Liver (tissue), 3 donors: Measurements from ENCODE around the gene GMEB2.

Experiments
- CTCF ChIP-seq: fragments of 150-350 bp; IDR thresholded peaks from 2 replicates; pipeline ENCODE4 v1.5.1; 2017; ENCODE audit warnings: improper control_type of control experiment, low read depth, low read length; ENCODE audit not compliant: missing input control
- JUND ChIP-seq, 2 donors: IDR thresholded peaks; 2 replicates each; pipeline ENCODE4 v1.6.1; 2016; ENCODE audit warnings: antibody characterized with exemption in 2 of 2
- RAD21 ChIP-seq, 2 donors: IDR thresholded peaks; 2 replicates each; pipeline ENCODE4 v1.6.1; 2016; ENCODE audit warnings: antibody characterized with exemption in 2 of 2, mild to moderate bottlenecking in 2 of 2
- donor health status: healthy.
- donor health status: healthy.

- TF ChIP-seq CTCF (no peak), JUND (IDR thresholded peaks at IDR 0.05) (no peak), RAD21 (IDR thresholded peaks at IDR 0.05) (no peak)
Observed at GRCh38 chr20:63641146-63641791, 14.4 kb upstream of the GMEB2 start.
